Mucosa of stomach (tissue), 1 donor: Measurements from ENCODE around the gene EPB41.
"Not testable (repeated sequence)": the region's sequence is repeated elsewhere in the genome, so short reads cannot be mapped to it uniquely, and the experiment has no call there.

ENCODE experiments used
- H3K27me3 ChIP-seq: one replicate; pipeline ENCODE4 v1.7.0; 2013; ENCODE audit warnings: mild to moderate bottlenecking, low read length; ENCODE audit not compliant: control insufficient read depth, insufficient read depth
- H3K36me3 ChIP-seq: one replicate; pipeline ENCODE4 v1.7.0; 2013; ENCODE audit warnings: low read length; ENCODE audit not compliant: control insufficient read depth, insufficient read depth
- H3K4me1 ChIP-seq: one replicate; pipeline ENCODE4 v1.7.0; 2013; ENCODE audit warnings: mild to moderate bottlenecking, low read length; ENCODE audit not compliant: control insufficient read depth, insufficient read depth
- H3K4me3 ChIP-seq: one replicate; pipeline ENCODE4 v1.7.0; 2013; ENCODE audit warnings: low read length
- H3K9ac ChIP-seq: one replicate; pipeline ENCODE4 v1.7.0; 2013; ENCODE audit warnings: mild to moderate bottlenecking, low read length, moderate library complexity
- H3K9me3 ChIP-seq: one replicate; pipeline ENCODE4 v1.7.0; 2013; ENCODE audit warnings: mild to moderate bottlenecking, low read length, moderate library complexity; ENCODE audit not compliant: control insufficient read depth
- donor health status: Pancreatic carcinoma.

EPB41 gene

GRCh38 chr1:29145739-29146437, 231.5 kb downstream of the EPB41 start:
- Histone ChIP-seq H3K27me3 (no peaks in the 10 kb centered on the region), H3K36me3 (peaks cover 23% of the 10 kb centered on the region), H3K4me3 (no peak overlapping the region)

GRCh38 chr1:29148656-29149491, 234.5 kb downstream of the EPB41 start:
- no peaks in the 10 kb centered on the region for H3K27me3 ChIP-seq
- peaks cover 13% of the 10 kb centered on the region for H3K4me1 ChIP-seq
- no peak overlapping the region for H3K4me3 ChIP-seq
- H3K36me3 ChIP-seq = peaks cover 25% of the 10 kb centered on the region
- H3K9me3 ChIP-seq = no peaks in the 10 kb centered on the region
- H3K9ac ChIP-seq = no peak overlapping the region

More at GRCh38 chr1:29145739-29146437, 231.5 kb downstream of the EPB41 start:
- Histone ChIP-seq H3K9me3 (no peaks in the 10 kb centered on the region), H3K4me1 (peaks cover 13% of the 10 kb centered on the region), H3K9ac (no peak overlapping the region)

GRCh38 chr1:29150346-29150745, 236.0 kb downstream of the EPB41 start:
- H3K4me3 ChIP-seq, H3K9ac ChIP-seq, H3K27me3 ChIP-seq, H3K9me3 ChIP-seq: not testable (repeated sequence)
- Histone ChIP-seq H3K36me3 (peaks cover 25% of the 10 kb centered on the region), H3K4me1 (peaks cover 13% of the 10 kb centered on the region)

GRCh38 chr1:29152046-29152805, 237.9 kb downstream of the EPB41 start:
- Histone ChIP-seq H3K9ac (no peak overlapping the region), H3K36me3 (peaks cover 24% of the 10 kb centered on the region), H3K9me3 (no peaks in the 10 kb centered on the region), H3K27me3 (no peaks in the 10 kb centered on the region), H3K4me3 (no peak overlapping the region), H3K4me1 (peaks cover 9% of the 10 kb centered on the region)

- no peak overlapping the region for H3K4me3 ChIP-seq
- H3K36me3 ChIP-seq = peaks cover 6% of the 10 kb centered on the region
- H3K27me3 ChIP-seq = no peaks in the 10 kb centered on the region
- no peaks in the 10 kb centered on the region for H3K9me3 ChIP-seq
- H3K4me1 ChIP-seq = peaks cover 14% of the 10 kb centered on the region
- no peak overlapping the region for H3K9ac ChIP-seq
Measured at GRCh38 chr1:29156543-29157268, 242.3 kb downstream of the EPB41 start.

GRCh38 chr1:29157269-29157601, 242.9 kb downstream of the EPB41 start:
- peaks cover 18% of the 10 kb centered on the region for H3K4me1 ChIP-seq
- H3K4me3 ChIP-seq = no peak overlapping the region
- peaks cover 6% of the 10 kb centered on the region for H3K36me3 ChIP-seq
- no peak overlapping the region for H3K9ac ChIP-seq
- H3K9me3 ChIP-seq = no peaks in the 10 kb centered on the region
- H3K27me3 ChIP-seq = no peaks in the 10 kb centered on the region

GRCh38 chr1:29159773-29160172, 245.4 kb downstream of the EPB41 start:
- H3K27me3 ChIP-seq = no peaks in the 10 kb centered on the region
- no peak overlapping the region for H3K9ac ChIP-seq
- peaks cover 6% of the 10 kb centered on the region for H3K36me3 ChIP-seq
- no peaks in the 10 kb centered on the region for H3K9me3 ChIP-seq
- H3K4me1 ChIP-seq = peaks cover 25% of the 10 kb centered on the region
- H3K4me3 ChIP-seq = no peak overlapping the region

- no peak overlapping the region for H3K9ac ChIP-seq
- H3K36me3 ChIP-seq = peaks cover 7% of the 10 kb centered on the region
- H3K9me3 ChIP-seq = no peaks in the 10 kb centered on the region
- H3K4me1 ChIP-seq = peaks cover 19% of the 10 kb centered on the region
- no peaks in the 10 kb centered on the region for H3K27me3 ChIP-seq
- no peak overlapping the region for H3K4me3 ChIP-seq
Measured at GRCh38 chr1:29162025-29162424, 247.7 kb downstream of the EPB41 start.

- Histone ChIP-seq H3K36me3 (peaks cover 7% of the 10 kb centered on the region), H3K4me3 (no peak overlapping the region), H3K4me1 (peaks cover 13% of the 10 kb centered on the region), H3K9ac (no peak overlapping the region), H3K27me3 (no peaks in the 10 kb centered on the region), H3K9me3 (no peaks in the 10 kb centered on the region)
Measured at GRCh38 chr1:29162476-29163138, 248.2 kb downstream of the EPB41 start.

- peaks cover 12% of the 10 kb centered on the region for H3K4me1 ChIP-seq
- H3K27me3 ChIP-seq = no peaks in the 10 kb centered on the region
- no peak overlapping the region for H3K9ac ChIP-seq
- H3K4me3 ChIP-seq = no peak overlapping the region
- H3K36me3 ChIP-seq = peaks cover 7% of the 10 kb centered on the region
- no peaks in the 10 kb centered on the region for H3K9me3 ChIP-seq
Measured at GRCh38 chr1:29164588-29164987, 250.2 kb downstream of the EPB41 start.

GRCh38 chr1:29166291-29166878, 252.0 kb downstream of the EPB41 start:
- Histone ChIP-seq H3K9ac (no peak overlapping the region), H3K4me3 (no peak overlapping the region), H3K27me3 (no peaks in the 10 kb centered on the region), H3K4me1 (peaks cover 16% of the 10 kb centered on the region), H3K36me3 (peaks cover 7% of the 10 kb centered on the region), H3K9me3 (no peaks in the 10 kb centered on the region)
